NB4 (cell line): ENCODE results near the gene TTLL5.

Source experiments
- DNase-seq: peaks from one replicate; pipeline ENCODE4 v3.0.0; 2010; ENCODE audit warnings: low read depth
- H3K4me3 ChIP-seq: one replicate; pipeline ENCODE4 v1.5.1; 2011; ENCODE audit warnings: mild to moderate bottlenecking, low read depth, low read length, moderate library complexity
- CTCF ChIP-seq: IDR thresholded peaks from one replicate; pipeline ENCODE4 v1.5.1; 2012; ENCODE audit warnings: low read depth, low read length
- MAX ChIP-seq: IDR thresholded peaks from 2 replicates; pipeline ENCODE4 v1.6.1; 2011; ENCODE audit warnings: low read depth, low read length
- MYC ChIP-seq: IDR thresholded peaks from 2 replicates; pipeline ENCODE4 v1.6.1; 2011; ENCODE audit warnings: low read depth, low read length
- POLR2A ChIP-seq: IDR thresholded peaks from 2 replicates; pipeline ENCODE4 v1.6.1; 2011; ENCODE audit warnings: mild to moderate bottlenecking; ENCODE audit not compliant: insufficient read length; ENCODE audit errors: extremely low read depth

Gene TTLL5

GRCh38 chr14:75805646-75806045 lies 144.6 kb downstream of the TTLL5 start:
- no peak overlapping the region for H3K4me3 ChIP-seq
- TF ChIP-seq POLR2A (no peak), MAX (no peak), MYC (no peak), CTCF (no peak)
- no peak for DNase-seq

GRCh38 chr14:75806352-75806832 lies 145.3 kb downstream of the TTLL5 start:
- TF ChIP-seq MAX (no peak), CTCF (no peak)
- no peak overlapping the region for H3K4me3 ChIP-seq
- DNase-seq, result no peak

- no peak overlapping the region for H3K4me3 ChIP-seq
- DNase-seq, result no peak
- TF ChIP-seq MYC (no peak), MAX (no peak), POLR2A (no peak), CTCF (no peak)
These were observed 146.8 kb downstream of the TTLL5 start for GRCh38 chr14:75807667-75808360.

- no peak for DNase-seq
- no peak for TF ChIP-seq MYC
- TF ChIP-seq MAX, result no peak
- no peak for TF ChIP-seq CTCF
- no peak for TF ChIP-seq POLR2A
- H3K4me3 ChIP-seq, result no peak overlapping the region
These were observed 150.2 kb downstream of the TTLL5 start for GRCh38 chr14:75811136-75811829.

- H3K4me3 ChIP-seq, result no peak overlapping the region
- DNase-seq, result no peak
- TF ChIP-seq POLR2A (no peak), MAX (no peak), MYC (no peak)
These were observed 150.9 kb downstream of the TTLL5 start for GRCh38 chr14:75811872-75812499.

- TF ChIP-seq MYC, result no peak
- TF ChIP-seq CTCF, result no peak
- TF ChIP-seq POLR2A, result no peak
- no peak for TF ChIP-seq MAX
- no peak overlapping the region for H3K4me3 ChIP-seq
- no peak for DNase-seq
These were observed 151.6 kb downstream of the TTLL5 start for GRCh38 chr14:75812622-75813021.
